Cortex of kidney (tissue), 1 donor: Measurements from ENCODE around the gene POC1A.
"Not testable (repeated sequence)": the region's sequence is repeated elsewhere in the genome, so short reads cannot be mapped to it uniquely, and the experiment has no call there.

Experiments
- DNase-seq: peaks from one replicate; lab custom pipeline; 2025; lab: John Stamatoyannopoulos, UW

Gene POC1A

DNA sequence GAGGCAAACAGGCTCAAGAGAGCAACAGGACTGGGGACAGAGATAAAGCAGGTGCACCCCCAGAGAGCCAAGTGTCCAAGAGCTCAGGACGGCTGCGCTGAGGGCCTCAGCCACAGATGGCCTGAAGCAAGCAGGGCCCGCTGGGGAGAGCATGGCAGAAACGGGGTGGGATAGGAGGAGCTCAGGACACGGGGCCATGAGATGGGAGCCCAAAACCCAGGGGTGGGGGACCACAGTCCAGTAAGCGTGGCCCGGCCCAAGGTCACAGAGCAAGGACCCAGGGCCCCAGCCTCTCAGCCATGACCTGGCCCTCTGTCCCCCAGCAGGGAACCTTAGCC is 107.4 kb downstream of the POC1A start:
- no peak for DNase-seq

DNA sequence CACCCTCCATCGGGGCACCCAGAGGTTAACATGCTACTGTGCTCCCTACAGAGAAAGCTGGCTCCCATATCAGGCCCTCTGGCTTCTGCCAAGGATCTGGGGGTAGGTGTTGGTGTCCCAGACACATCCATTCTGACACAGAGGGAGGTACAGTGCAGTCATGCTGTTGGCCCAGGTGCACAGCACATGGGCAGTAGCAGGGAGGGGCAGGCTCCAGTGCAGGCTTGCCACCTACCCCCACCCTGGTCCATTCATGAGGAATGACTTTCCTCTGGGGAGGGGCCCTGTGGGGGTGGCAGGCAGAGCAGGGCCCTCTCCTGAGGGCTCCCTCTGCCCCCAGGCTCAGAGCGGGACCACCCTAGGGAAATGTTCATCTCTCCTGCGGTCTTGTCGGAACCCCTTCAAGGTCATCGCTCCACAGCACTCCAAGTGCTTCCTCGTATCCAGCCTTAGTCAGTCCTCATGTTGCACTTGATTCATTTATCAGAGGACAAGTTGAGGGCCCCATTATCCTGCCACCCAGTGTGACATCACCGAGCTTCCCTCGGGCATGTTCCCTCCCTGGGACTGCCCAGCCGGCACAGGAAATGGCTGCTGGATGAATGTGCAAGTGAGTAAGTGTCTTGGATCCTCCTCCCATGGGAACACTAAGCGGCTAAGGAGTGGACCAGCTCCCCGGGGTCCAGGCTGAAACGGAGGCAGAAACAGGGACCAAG is 107.9 kb downstream of the POC1A start:
- DNase-seq: no peak

DNA sequence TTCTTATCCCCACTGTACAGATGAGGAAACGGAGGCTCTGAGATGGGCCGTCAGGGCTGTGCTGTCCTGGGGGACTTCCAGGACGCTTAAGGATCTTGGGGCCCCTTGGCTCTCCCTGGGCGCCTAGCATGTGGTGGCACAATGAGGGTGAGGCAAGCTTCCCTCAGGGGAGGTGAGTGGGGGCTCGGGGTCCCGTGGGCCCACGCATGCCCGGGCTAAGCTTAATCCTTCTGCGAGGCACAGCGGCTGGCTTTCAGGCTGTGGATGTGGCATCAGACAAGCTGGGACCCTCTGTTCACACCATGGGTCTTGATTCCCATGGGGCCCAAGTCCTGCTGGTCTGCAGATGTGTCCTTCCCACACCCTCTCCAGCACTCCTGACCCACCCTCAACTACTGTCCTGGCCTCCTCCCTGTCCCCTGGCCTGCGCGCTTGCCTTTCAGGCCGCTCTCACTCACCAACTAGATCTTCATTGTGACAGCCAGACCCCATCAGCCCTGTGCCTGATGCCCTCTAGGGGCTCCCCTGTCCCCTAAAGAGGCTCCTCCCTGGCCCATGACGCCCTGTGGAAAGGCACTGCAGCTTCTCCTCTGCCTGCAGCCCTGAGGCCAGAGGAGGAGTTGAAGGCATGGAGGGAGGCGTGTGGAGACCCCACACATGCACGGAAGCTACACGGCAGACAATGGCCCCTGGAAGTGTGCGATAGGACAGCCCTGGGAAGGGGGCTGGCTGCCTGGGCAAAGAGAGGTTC is 109.2 kb downstream of the POC1A start:
- no peak for DNase-seq

DNA sequence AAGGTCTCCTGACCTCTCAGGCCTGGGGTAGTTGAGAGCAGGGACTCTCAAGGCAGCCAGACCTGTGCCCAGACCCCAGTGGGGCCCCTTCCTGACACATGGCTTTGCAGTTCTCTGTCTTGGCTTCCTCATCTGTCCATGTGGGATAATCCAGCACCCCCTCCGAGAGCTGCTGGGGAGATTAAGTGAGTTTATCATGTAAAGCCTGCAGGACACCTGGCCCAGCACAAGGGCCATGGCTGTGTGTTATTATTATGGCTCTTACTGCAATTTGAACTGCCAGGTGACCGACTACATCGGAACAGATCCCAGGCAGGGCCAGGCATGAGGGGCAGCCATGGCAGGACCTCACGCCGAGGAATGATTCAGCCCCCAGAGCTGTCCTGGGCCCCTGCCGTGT is 110.5 kb downstream of the POC1A start:
- DNase-seq: no peak

DNA sequence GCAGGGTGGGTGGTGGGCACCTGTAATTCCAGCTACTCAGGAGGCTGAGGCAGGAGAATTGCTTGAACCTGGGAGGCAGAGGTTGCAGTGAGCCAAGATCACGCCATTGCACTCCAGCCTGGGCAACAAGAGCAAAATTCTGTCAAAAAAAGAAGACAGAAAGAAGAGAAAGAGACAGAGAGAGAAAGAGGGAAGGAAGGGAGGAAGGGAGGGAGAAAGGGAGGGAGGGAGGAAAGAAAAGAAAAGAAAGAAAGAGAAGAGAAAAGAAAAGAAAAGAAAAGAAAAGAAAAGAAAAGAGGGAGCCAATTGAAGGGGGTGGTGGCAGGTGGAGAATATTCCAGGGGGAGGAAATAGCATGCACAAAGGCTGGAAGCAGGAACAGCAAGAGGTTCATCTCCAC is 111.2 kb downstream of the POC1A start:
- DNase-seq: not testable (repeated sequence)

DNA sequence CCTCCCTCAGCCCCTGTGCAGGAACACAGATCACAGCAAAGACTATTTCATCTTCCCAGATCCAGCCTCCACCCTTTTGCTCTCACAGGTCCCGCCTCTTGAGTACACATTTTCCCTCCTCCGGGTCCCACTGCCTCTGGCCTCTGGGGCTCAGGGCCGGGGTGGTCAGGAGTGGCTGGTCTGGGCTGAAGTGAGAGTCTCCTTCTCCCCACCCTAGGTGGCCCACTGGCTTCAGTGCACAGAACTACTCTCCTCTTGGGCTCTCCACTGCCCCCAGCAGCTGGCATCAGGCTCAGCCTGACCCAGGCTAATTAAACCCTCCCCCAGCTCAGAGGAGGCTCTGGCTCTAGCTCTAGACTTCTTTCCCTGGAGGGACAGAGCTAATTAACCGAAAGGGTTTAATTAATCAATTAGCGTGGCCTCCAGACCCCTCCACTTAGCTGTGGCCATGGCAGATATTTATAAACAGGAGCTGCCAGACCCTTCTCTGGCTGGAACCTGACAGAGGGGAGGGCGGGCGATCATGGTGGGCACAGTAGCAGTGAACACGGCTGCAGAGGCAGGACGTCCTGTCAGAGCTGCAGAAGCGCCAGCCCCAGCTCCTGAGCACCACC is 113.0 kb downstream of the POC1A start:
- no peak for DNase-seq

DNA sequence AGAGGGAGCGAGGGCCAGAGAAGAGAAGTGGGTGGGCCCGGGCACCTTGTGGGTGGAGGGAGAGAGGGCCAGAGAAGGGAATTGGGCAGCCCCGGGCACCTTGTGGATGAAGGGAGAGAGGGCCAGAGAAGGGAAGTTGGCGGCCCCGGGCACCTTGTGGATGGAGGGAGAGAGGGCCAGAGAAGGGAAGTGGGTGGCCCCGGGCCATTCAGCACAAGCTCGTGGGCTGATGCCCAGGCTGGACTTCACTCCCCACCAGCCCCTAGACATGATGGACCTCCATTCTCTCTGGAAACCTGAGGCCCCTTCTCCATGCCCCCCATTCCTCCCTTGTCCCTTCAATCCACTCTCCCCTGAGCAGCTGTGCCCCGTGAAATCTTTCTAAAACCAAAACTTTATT is 113.6 kb downstream of the POC1A start:
- no peak for DNase-seq

DNA sequence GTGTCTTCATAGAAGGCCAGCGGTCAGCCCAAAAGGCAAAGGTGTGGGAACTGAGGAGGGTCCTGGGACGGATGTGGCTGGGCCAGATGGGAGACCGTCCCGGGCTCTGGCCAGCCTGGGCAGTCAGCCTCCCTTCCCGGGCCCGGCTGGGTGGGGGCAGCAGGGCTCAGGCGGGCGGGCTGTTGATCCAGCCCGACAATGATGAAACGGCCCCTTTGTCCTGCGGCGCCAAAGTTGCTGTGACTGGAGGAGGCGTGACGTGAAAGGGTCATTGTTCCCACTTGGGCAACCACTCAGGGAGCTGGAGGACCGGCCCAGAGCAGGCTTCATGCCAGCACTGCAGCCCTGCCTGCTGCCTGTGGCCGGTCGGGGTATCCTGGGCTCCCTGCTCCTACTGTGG is 114.4 kb downstream of the POC1A start:
- DNase-seq: no peak

DNA sequence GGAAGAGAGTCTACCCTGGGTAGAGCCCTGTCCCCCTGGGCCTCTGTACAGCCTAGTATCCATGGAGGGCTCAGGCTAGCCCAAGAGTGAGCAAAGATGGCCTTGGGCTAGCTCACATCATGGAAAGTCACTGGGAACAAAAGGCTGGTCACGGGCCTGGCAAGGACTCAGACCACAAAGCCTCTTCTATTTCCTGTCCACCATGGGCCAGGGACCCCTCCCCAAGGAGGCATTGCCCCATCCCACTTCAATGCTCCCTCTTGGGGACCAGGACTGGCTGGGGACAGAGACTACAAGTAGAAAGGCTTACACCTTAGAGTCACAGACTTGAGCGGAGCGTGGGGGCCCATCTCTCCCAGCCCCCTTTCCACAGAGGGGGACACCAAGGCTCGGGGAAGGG is 114.8 kb downstream of the POC1A start:
- no peak for DNase-seq

DNA sequence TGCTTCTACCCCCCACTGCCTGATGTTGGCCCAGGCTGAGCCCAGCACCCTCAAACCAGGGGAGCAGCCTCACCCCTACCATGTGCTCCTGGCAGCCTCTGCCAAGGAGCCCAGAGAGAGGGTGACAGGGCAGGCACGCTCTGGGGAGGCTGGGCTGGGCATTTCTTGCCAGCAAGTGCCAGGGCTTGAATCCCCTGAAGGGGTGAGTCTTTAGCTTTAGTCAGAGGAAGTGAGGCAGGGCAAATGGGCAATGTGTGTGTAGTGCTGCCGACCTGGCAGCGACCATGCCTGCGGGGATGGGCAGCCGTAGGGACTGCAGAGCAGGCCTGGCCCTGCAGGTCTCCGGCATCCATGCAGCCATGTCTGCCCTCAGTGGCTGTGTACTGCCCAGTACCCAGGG is 116.0 kb downstream of the POC1A start:
- DNase-seq: no peak

DNA sequence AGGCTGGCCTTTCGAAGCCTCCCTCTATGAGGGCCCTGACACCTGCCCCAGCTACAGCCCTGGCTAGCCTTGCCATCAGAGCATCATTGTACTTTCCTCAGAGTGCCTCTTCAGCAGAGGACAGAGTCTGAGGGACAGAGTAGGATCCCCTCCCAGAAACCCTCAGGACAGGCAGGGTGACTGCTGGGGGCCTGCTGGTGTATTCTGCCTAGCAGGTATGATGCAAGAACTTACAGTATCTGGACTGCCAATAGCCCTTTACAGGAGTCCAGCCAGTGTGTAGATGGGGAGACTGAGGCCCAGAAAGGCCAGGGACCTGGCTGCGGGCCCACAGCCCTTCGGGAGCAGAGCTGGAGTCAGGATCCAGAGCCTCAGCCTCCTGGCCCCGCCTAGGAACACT is 116.9 kb downstream of the POC1A start:
- DNase-seq: no peak

DNA sequence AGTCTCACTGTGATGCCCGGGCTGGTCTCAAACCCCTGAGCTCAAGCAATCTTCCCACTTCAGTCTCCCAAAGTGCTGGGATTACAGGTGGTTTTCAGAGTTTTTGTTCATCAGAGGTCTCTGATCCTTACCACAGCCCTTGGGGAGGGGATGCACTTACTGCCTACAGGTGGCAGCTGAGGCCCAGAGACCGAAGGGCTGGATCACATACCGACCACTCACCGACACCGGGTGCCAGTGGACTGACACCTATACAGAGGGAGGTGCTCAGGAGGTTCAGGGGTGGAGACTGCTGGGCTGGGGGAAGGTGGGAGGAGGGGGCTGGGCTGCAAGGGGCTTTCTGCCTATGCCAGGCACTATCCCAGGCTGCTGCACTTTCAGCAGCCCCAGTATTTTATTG is 117.4 kb downstream of the POC1A start:
- DNase-seq: no peak

DNA sequence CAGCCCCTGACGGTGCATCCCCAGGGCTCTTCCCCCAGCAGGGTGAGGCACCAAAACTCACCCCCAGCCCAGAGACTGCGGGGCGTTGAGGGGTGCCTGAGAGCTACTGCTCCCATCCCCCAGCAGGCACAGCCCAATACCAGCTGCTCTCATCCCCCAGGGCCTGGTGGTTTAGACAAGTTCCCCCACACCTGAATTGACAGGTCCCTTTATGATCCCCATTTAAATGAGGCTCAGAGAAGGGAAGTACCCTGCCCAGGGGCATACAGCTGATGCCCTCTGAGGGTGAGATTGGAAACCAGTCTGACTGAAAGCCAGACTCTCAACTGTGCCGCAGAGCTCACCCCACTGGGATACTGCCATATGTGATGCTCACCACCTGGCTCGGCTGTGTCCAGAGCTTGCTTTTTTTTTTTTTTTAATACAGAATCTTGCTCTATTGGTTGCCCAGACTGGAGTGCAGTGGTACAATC is 118.0 kb downstream of the POC1A start:
- no peak for DNase-seq

DNA sequence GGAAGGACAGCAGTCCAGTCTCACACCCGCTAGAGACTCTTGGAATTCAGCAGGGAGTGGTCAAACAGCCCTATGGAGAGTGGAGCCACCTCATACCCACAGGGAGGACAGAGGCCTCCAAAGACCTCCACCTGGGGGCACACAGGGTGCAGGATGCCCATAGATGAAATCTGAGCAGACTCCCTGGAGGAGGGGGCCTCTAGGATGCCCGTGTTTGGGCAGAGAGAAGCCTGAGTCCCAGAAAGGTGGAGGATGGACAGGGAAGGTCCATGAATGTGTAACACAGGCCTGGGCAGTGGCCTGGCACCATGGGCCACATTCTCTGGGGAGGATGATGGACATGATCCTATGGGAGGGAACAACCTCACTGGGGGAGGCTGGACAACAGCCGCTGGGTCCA is 119.6 kb downstream of the POC1A start:
- DNase-seq: no peak

DNA sequence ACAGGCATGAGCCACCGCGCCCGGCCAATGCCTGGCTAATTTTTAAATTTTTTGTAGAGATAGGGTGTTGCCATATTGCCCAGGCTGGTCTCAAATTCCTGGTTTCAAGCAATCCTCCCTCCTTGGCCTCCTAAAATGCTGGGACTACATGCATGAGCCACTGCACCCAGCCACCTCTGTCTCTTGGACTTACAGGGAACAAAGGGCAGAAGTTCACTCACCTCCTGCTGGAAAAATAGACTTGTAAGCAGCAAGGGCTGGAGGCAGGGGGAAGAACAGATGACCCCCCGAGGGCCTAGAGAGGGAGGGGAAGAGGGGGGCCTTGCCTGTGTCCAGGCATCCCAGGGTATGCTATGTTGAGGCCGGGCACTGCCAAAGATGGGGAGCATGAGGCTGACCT is 120.0 kb downstream of the POC1A start:
- no peak for DNase-seq

DNA sequence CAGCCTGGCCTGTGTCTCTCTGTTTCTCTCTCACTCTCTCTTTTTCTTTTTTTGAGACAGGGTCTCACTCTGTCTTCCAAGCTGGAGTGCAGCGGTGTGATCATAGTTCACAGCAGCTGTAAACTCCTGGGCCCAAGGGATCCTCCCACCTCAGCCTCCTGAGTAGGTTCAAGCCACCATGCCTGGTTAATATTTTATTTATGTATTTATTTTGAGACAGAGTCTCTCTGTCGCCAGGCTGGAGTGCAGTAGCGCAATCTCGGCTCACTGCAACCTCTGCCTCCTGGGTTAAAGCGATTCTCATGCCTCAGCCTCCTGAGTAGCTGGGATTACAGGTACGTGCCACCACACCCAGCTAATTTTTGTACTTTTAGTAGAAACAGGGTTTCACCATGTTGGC is 120.5 kb downstream of the POC1A start:
- not testable (repeated sequence) for DNase-seq

DNA sequence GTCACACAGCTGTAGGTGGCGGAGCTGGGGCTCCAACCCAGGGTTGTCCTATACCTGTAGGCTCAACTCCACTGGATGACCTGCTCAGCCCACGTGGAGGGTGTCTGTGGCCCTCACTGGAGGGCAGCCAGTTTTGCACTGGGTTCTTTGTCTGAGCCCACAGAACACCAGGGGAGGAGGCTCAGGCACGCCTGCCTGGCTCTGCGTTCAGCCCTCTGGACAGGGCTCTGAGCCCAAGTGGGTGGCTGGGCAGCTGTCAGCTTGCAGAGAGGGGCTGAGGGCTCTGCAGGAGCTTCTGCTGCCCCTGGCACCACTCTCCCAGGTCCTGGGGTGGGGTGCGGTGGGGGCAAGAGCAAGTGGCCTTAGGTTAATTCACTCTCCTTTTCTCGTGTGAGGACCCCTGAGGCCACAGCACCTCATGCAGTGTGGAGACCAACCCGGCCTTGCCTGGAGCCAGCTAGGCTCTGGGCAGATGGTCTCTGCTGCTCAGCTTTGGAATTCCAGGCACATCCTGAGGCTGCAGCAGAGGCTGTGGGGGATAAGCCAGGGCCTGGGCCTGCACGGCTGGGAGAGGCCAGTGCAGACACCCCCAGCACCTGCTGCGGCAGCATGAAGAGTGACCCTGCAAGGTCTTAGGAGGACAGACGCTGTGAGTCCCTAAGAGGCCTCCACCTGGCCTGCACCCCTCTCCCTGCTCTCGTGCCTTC is 121.4 kb downstream of the POC1A start:
- DNase-seq: no peak

DNA sequence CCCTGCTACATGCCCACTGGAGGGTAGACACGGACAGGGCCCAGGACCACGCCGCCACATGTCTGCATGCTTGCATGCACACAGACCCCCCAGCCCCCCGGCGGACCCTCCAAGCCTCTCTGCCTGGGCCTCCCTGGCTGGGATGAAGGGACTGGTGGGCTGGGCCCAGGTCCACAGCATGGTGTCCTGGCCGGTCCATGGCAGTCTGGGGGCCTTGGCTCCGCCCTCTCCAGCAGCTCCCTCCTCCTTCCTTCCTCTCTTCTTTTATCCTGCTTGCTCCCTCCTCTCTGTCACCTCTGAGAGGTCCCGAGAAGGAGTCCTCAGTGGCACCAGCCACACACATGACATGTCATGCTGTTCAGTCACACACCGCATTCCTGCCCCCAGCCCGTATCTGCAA is 122.3 kb downstream of the POC1A start:
- DNase-seq: no peak

DNA sequence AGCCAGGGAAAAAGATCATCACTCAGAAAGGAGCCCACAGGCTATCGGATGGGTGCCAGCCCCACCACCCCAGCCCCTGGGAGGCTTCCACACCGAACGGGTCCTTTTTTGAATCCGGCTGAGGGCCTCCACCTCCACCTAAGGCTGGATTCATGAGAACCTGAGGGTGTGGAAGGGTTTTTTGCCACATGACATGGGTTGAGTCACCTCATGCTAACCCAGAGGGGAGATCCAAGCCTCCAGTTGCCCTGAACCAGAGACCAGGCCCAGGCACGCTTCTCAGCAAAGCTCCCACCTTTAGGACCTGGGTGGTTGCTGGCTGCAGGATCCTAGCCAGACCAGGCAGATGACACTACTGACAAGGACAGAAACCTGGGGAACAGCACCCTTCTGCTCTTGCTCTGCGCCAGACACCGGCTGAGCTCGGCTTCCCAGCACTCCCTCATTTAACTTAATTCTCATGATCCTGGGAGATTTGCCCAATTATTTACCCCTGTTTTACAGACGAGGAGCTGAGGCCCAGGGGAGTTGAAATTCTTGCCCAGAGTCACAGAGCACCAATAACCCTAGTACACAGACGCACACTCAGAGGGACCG is 123.4 kb downstream of the POC1A start:
- DNase-seq: no peak

DNA sequence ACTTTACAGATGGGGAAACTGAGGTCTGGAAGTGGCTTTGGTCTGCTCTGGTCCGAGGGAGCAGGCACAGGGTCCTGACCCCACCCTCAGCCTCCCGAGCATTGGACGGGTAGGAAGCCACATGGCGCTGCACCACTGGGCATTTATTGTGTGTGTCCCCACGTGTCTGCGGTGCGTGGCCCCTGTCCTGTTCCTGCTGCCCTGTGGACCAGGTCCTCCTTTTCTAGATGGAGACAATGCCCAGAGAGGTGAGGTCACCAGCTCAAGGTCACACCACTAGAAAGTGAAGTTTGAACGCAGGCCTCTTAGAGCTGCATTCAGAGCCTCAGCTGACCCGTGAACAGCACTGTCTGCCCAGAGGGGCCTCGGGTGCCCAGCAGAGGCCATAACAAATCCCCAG is 124.7 kb downstream of the POC1A start:
- no peak for DNase-seq

DNA sequence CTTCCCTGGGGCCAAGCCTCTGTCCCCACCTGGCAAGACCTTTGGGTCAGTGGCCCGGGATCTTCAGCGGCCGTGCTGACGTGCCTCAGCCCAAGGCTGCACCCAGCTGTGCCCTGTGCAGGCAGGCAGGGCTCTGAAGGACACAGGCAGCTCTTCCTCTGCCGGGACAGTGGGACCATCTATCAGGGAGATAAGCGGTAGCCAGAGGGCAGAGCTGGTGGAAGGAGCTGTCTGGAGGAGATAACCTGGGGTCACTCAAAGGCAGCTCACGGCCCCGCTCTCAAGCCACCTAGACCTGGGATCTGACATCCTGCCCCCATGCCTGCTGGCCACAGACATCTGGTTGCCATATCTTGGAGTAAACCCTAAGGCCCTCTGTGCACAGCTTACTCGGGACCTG is 125.2 kb downstream of the POC1A start:
- no peak for DNase-seq

DNA sequence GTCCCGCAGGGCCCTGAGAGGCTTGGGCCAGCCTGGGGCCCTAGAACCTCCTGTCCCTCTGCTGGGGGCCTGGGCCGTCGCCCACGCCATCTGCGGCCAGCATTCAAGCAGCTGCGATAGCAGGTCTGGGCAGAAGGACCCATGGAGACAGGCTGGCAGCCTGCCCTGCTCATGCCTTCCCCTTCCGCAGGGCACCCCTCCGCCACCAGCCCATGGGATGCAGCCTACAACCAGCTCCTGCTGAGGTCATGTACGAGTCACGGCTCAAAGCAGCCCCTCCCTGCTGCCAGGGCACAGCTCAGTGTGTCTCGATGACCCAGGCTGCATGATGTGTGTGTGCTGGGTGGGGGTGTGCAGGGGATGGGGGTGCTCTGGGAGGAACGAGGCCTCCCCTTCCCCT is 125.7 kb downstream of the POC1A start:
- no peak for DNase-seq
